ENCODE results near the gene ASS1. TPM values are rescaled to one million over a fixed set of nuclear protein-coding genes. Genes with fewer than 3 reads are reported as not detected.

ASS1 gene
- total RNA-seq, 1 donor from 2014 or later = 117 TPM

GRCh38 chr9:130543368-130543767 lies 98.6 kb downstream of the ASS1 start:
- Histone ChIP-seq H2AFZ (ENCODE audit: low read depth, low read length) (no peak overlapping the region), H3K36me3 (ENCODE audit: insufficient read depth, low read length) (no peaks in the 10 kb centered on the region), H3K4me1 (ENCODE audit: insufficient read depth, low read length) (peaks cover 4% of the 10 kb centered on the region), H3K27me3 (ENCODE audit: insufficient read depth, low read length) (peaks cover 10% of the 10 kb centered on the region), H3K9ac (ENCODE audit: low read length) (no peak overlapping the region), H3K79me2 (ENCODE audit: insufficient read depth, low read length) (no peaks in the 10 kb centered on the region), H3K9me3 (ENCODE audit: insufficient read depth, low read depth, low read length) (no peaks in the 10 kb centered on the region), H3K4me3 (ENCODE audit: insufficient read depth, low read depth, low read length) (no peak overlapping the region), H3K27ac (ENCODE audit: low read depth, low read length) (no peak overlapping the region), H4K20me1 (ENCODE audit: insufficient read depth, low read length) (no peaks in the 10 kb centered on the region), H3K4me2 (ENCODE audit: low read length) (no peak overlapping the region)
- H3K4me3 Mint-ChIP-seq (ENCODE audit: unreplicated experiment) = no peak overlapping the region
- no peak overlapping the region for H3K27ac Mint-ChIP-seq (ENCODE audit: unreplicated experiment)
- FAIRE-seq (no peak), DNase-seq (ENCODE audit: low read depth) (no peak)
- no peaks in the 10 kb centered on the region for H3K36me3 Mint-ChIP-seq (ENCODE audit: low read depth, unreplicated experiment)
- peaks cover 35% of the 10 kb centered on the region for H3K27me3 Mint-ChIP-seq (ENCODE audit: low read depth, unreplicated experiment)
- TF ChIP-seq EZH2 (IDR thresholded peaks at IDR 0.05; ENCODE audit: insufficient read depth, low read length) (no peak), CTCF (IDR thresholded peaks at IDR 0.05; ENCODE audit: insufficient read depth, low read depth, low read length) (no peak)
- no peaks in the 10 kb centered on the region for H3K9me3 Mint-ChIP-seq (ENCODE audit: unreplicated experiment)
- H3K4me1 Mint-ChIP-seq (ENCODE audit: low read depth, unreplicated experiment) = no peaks in the 10 kb centered on the region

GRCh38 chr9:130543859-130544258 lies 99.1 kb downstream of the ASS1 start:
- peaks cover 30% of the 10 kb centered on the region for H3K27me3 Mint-ChIP-seq (ENCODE audit: low read depth, unreplicated experiment)
- no peak overlapping the region for H2AFZ ChIP-seq (ENCODE audit: low read depth, low read length)
- DNase-seq (ENCODE audit: low read depth) = no peak

More at GRCh38 chr9:130543859-130544258, 99.1 kb downstream of the ASS1 start:
- Mint-ChIP-seq H3K9me3 (ENCODE audit: unreplicated experiment) (no peaks in the 10 kb centered on the region), H3K4me3 (ENCODE audit: unreplicated experiment) (no peak overlapping the region), H3K27ac (ENCODE audit: unreplicated experiment) (no peak overlapping the region), H3K4me1 (ENCODE audit: low read depth, unreplicated experiment) (no peaks in the 10 kb centered on the region), H3K36me3 (ENCODE audit: low read depth, unreplicated experiment) (no peaks in the 10 kb centered on the region)
- H3K4me2 ChIP-seq (ENCODE audit: low read length) = no peak overlapping the region
- H3K27ac ChIP-seq (ENCODE audit: low read depth, low read length) = no peak overlapping the region
- no peaks in the 10 kb centered on the region for H4K20me1 ChIP-seq (ENCODE audit: insufficient read depth, low read length)
- no peak for TF ChIP-seq CTCF (IDR thresholded peaks at IDR 0.05; ENCODE audit: insufficient read depth, low read depth, low read length)
- H3K9ac ChIP-seq (ENCODE audit: low read length) = no peak overlapping the region
- H3K4me3 ChIP-seq (ENCODE audit: insufficient read depth, low read depth, low read length) = no peak overlapping the region
- peaks cover 4% of the 10 kb centered on the region for H3K4me1 ChIP-seq (ENCODE audit: insufficient read depth, low read length)
- H3K79me2 ChIP-seq (ENCODE audit: insufficient read depth, low read length) = no peaks in the 10 kb centered on the region
- FAIRE-seq = no peak
- H3K36me3 ChIP-seq (ENCODE audit: insufficient read depth, low read length) = no peaks in the 10 kb centered on the region
- H3K9me3 ChIP-seq (ENCODE audit: insufficient read depth, low read depth, low read length) = no peaks in the 10 kb centered on the region
- H3K27me3 ChIP-seq (ENCODE audit: insufficient read depth, low read length) = peaks cover 10% of the 10 kb centered on the region

All from astrocyte (in vitro differentiated cells and primary cell).